Erythroblast (primary cell): ENCODE data around the gene LBH.

Experiments
- GATA1 ChIP-seq: IDR thresholded peaks from 2 replicates; pipeline ENCODE4 v1.6.1; 2011; ENCODE audit warnings: low read depth, mild to moderate bottlenecking, control low read depth, low read length, moderate library complexity
- POLR2A ChIP-seq: IDR thresholded peaks from 2 replicates; pipeline ENCODE4 v1.6.1; 2011; ENCODE audit warnings: mild to moderate bottlenecking, low read length

GRCh38 chr2:30218814-30219213 is 12.5 kb upstream of the LBH start:
- no peak for TF ChIP-seq POLR2A
- no peak for TF ChIP-seq GATA1
